Measurements from ENCODE around the gene NAPB.

DNA sequence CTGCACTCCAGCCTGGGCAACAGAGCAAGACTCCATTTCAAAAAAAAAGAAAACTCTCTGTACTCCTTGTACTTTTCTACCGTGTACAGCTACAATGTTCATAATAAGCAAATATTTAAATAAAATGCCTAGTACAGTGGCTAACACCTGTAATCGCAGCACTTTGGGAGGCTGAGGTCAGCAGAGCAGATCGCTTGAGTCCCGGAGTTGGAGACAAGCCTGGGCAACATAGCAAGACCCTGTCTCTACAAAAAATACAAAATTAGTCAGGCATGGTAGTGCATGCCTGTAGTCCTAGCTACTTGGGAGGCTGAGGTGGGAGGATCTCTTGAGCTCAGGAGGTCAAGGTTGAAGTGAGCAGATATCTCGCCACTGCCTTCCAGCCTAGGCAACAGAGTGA is 5.7 kb downstream of the NAPB start:
- TF ChIP-seq CTCF (IDR thresholded peaks at IDR 0.05) (no peak), ZFX (IDR thresholded peaks at IDR 0.05; ENCODE audit: borderline replicate concordance) (no peak)

Measured in 22Rv1 (cell line).